ENCODE data around the gene PNLIP. TPM values are rescaled to one million over a fixed set of nuclear protein-coding genes. Genes with fewer than 3 reads are reported as not detected.
A peak's percentile ranks its signal among the peaks of the same experiment; 100 is the strongest.

Gene PNLIP
- total and polyA plus RNA-seq, 9 of the 15 experiments (the other 6 are each of a cell fraction or from before 2014, with no cell fraction given), result 0.69 TPM; not detected in 8

DNA sequence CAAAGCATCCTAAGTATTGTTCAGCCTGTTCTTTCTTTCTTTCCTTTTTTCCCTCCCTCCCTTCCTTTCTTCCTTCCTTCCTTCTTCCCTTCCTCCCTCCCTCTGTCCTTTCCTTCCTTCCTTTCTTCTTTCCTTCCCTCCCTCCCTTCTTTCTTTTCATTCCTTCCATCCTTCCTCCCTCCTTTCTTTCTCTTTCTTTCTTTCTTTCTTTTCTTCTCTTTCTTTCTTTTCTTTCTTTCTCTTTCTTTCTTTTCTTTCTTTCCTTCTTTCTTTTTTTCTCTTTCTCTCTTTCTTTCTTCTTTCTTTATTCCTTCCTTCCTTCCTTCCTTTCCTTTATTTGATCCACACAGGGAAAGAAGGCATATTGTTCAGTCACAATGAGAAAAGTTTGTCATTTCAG lies 21.2 kb downstream of the PNLIP start:
- Histone ChIP-seq H3K9me1 (ENCODE audit: control insufficient read depth, insufficient read depth, low read length) (no peaks in the 10 kb centered on the region), H4K20me1 (replicated peaks; ENCODE audit: control insufficient read depth, insufficient read depth, low read length) (no peaks in the 10 kb centered on the region), H2AFZ (ENCODE audit: low read depth, low read length) (no peak overlapping the region), H3K36me3 (ENCODE audit: control insufficient read depth, insufficient read depth, low read length) (no peaks in the 10 kb centered on the region), H3K27ac (ENCODE audit: extremely low read depth, low read depth, low read length) (no peak overlapping the region), H3K79me2 (ENCODE audit: control insufficient read depth, insufficient read depth, low read length) (no peaks in the 10 kb centered on the region), H3K27me3 (ENCODE audit: control insufficient read depth in 2 of 2, insufficient read depth in 2 of 2, low read length in 2 of 2) (no peaks in the 10 kb centered on the region), H3K9me3 (replicated peaks; ENCODE audit: control insufficient read depth, insufficient read depth, low read depth, low read length) (no peaks in the 10 kb centered on the region), H3K4me1 (replicated peaks in 1 of 2; ENCODE audit: control insufficient read depth in 2 of 2, insufficient read depth in 2 of 2, low read length in 2 of 2) (no peaks in the 10 kb centered on the region), H3K9ac (ENCODE audit: insufficient read depth in 1 of 2, low read depth in 2 of 2, low read length in 2 of 2) (no peak overlapping the region), H3K4me3 (no peak overlapping the region), H3K4me2 (ENCODE audit: insufficient read depth, low read length) (no peak overlapping the region)
- BruUV-seq (replicated peaks), result no TSS peak
- ATAC-seq (no peak), FAIRE-seq (no peak), DNase-seq (ENCODE audit: extremely low read depth in 1 of 4, low spot score in 3 of 4) (no peak)
- POLR2A ChIA-PET, result no interaction called here
- TF ChIP-seq FOSL1 (tag; conservative IDR thresholded peaks at IDR 0.05), result no peak
- no peak for TF ChIP-seq MBD2 (IDR thresholded peaks at IDR 0.05; ENCODE audit: borderline replicate concordance, low read depth)
- TF ChIP-seq, protein P1, sequence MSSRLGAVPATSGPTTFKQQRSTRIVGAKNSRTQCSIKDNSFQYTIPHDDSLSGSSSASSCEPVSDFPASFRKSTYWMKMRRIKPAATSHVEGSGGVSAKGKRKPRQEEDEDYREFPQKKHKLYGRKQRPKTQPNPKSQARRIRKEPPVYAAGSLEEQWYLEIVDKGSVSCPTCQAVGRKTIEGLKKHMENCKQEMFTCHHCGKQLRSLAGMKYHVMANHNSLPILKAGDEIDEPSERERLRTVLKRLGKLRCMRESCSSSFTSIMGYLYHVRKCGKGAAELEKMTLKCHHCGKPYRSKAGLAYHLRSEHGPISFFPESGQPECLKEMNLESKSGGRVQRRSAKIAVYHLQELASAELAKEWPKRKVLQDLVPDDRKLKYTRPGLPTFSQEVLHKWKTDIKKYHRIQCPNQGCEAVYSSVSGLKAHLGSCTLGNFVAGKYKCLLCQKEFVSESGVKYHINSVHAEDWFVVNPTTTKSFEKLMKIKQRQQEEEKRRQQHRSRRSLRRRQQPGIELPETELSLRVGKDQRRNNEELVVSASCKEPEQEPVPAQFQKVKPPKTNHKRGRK (tag; IDR thresholded peaks at IDR 0.05), result peak; percentile 70
- CTCF ChIA-PET (ENCODE audit: low intra/inter-chr PET ratio), result no interaction called here
- in situ Hi-C loops (cut with MboI), result no loop called here
- intact Hi-C loops (cut with micrococcal nuclease), result no loop called here

DNA sequence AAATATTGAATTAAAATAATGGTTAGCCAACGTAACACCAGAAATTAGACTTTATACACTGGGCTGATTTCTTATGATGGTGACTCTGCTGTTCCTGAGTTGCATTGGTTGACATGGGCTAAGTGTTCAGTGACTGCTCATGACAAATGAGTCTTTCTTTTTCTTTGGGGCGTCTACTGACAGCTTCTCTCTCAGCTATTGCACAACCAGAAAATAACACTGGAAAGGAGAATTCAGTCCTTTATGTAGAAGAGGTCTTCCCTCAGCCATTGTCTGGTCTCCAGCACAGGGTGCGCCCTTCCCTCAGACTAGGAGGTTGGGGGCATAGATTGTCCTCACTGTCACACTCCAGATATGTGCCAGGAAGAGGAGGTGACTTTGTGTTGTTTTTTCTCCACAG lies 21.6 kb downstream of the PNLIP start:
- in situ Hi-C loops (cut with MboI) (no loop called here), intact Hi-C loops (cut with micrococcal nuclease) (no loop called here)
- Histone ChIP-seq H4K20me1 (replicated peaks; ENCODE audit: control insufficient read depth, insufficient read depth, low read length) (no peaks in the 10 kb centered on the region), H2AFZ (ENCODE audit: low read depth, low read length) (no peak overlapping the region), H3K9me3 (replicated peaks; ENCODE audit: control insufficient read depth, insufficient read depth, low read depth, low read length) (no peaks in the 10 kb centered on the region), H3K27ac (ENCODE audit: extremely low read depth, low read depth, low read length) (no peak overlapping the region), H3K9ac (ENCODE audit: insufficient read depth in 1 of 2, low read depth in 2 of 2, low read length in 2 of 2) (no peak overlapping the region), H3K79me2 (ENCODE audit: control insufficient read depth, insufficient read depth, low read length) (no peaks in the 10 kb centered on the region), H3K4me3 (no peak overlapping the region), H3K36me3 (ENCODE audit: control insufficient read depth, insufficient read depth, low read length) (no peaks in the 10 kb centered on the region), H3K4me2 (ENCODE audit: insufficient read depth, low read length) (no peak overlapping the region), H3K9me1 (ENCODE audit: control insufficient read depth, insufficient read depth, low read length) (no peaks in the 10 kb centered on the region), H3K27me3 (ENCODE audit: control insufficient read depth in 2 of 2, insufficient read depth in 2 of 2, low read length in 2 of 2) (no peaks in the 10 kb centered on the region), H3K4me1 (replicated peaks in 1 of 2; ENCODE audit: control insufficient read depth in 2 of 2, insufficient read depth in 2 of 2, low read length in 2 of 2) (no peaks in the 10 kb centered on the region)
- 0% methylated on average over 2 of the region's 3 CpGs for WGBS (ENCODE audit: insufficient coverage, low coverage, missing lambda C conversion rate)
- POLR2A ChIA-PET, result no interaction called here
- CTCF ChIA-PET (ENCODE audit: low intra/inter-chr PET ratio), result no interaction called here
- BruUV-seq (replicated peaks), result no TSS peak
- FAIRE-seq, result no peak
- TF ChIP-seq NR0B1 (IDR thresholded peaks at IDR 0.05; ENCODE audit: partially characterized antibody) (no peak), TAF1 (IDR thresholded peaks at IDR 0.05; ENCODE audit: control insufficient read depth, extremely low read depth, insufficient read depth, low read length, severe bottlenecking) (no peak), EWSR1 (IDR thresholded peaks at IDR 0.05; ENCODE audit: borderline replicate concordance, low read depth, partially characterized antibody) (no peak), MITF (IDR thresholded peaks at IDR 0.05) (no peak), SNIP1 (IDR thresholded peaks at IDR 0.05; ENCODE audit: low read depth) (no peak), GABPB2 (CRISPR knock-in tag; conservative IDR thresholded peaks at IDR 0.05) (no peak)
- no peak for ATAC-seq
- DNase-seq (ENCODE audit: extremely low read depth in 1 of 4, low spot score in 3 of 4), result no peak
